Motor neuron (in vitro differentiated cells): ENCODE results near the gene ENHO. TPM values are rescaled to one million over a fixed set of nuclear protein-coding genes. Genes with fewer than 3 reads are reported as not detected.

Source experiments
- ATAC-seq, 8 experiments: fragments of 200-7000 bp; cut with Tn5 transposase; replicated peaks in 6 of 8; 2 replicates each; pipeline ENCODE4 v1.8.0; 2021; ENCODE audit warnings: mild to moderate bottlenecking in 8 of 8, moderate library complexity in 8 of 8
- H3K27ac ChIP-seq, 2 donors: fragments of 250-450 bp; sonication (Bioruptor Pico); 2 replicates each; pipeline ENCODE4 v1.9.0; 2021; ENCODE audit warnings: antibody characterized with exemption in 2 of 2, mild to moderate bottlenecking in 2 of 2, moderate library complexity in 1 of 2
- H3K4me1 ChIP-seq, 2 donors: fragments of 250-450 bp; sonication (Bioruptor Pico); replicated peaks in 1 of 2; 2 replicates each; pipeline ENCODE4 v1.6.1; 2021; ENCODE audit warnings: antibody characterized with exemption in 2 of 2, mild to moderate bottlenecking in 2 of 2, moderate library complexity in 1 of 2
- H3K4me3 ChIP-seq, 5 donors: fragments of 250-450 bp; sonication (Bioruptor Pico); 2 replicates each; pipeline ENCODE4 v1.9.0; 2021; ENCODE audit warnings: antibody characterized with exemption in 5 of 5, mild to moderate bottlenecking in 5 of 5, moderate library complexity in 4 of 5
- WGBS, 10 experiments: fragments of 450-650 bp; shearing (Covaris generic); methylation state at CpG; one replicate each; pipeline ENCODE4 v1.0.0; 2022; 5-methylcytosine and 5-hydroxymethylcytosine counted together
- in situ Hi-C, 9 experiments: fragments of 400-800 bp; cut with MboI; loops; one replicate each; pipeline ENCODE4 v1.15.0; 2021; ENCODE audit warnings: low sequenced_read_pairs in 9 of 9, low pct_unique_long_range_greater_than_20kb in 2 of 9; ENCODE audit not compliant: unreplicated experiment in 9 of 9
- total RNA-seq, 8 experiments: library from RNA; unstranded; fragments of 300-600 nt; gene quantifications; 2 replicates each; pipeline versions ENCODE4 v1.2.3 to v1.2.4, GENCODE V29; 2022

Gene ENHO
- total RNA-seq, 8 experiments from 2014 or later = 3.9 to 25.4 (median 18.8) TPM

GRCh38 chr9:34560599-34561214, 37.9 kb upstream of the ENHO start:
- Histone ChIP-seq H3K27ac (peak overlapping the region; percentile 80 to 82), H3K4me3 (no peak overlapping the region), H3K4me1 (peaks cover 66 to 68% of the 10 kb centered on the region in 2 donors)
- ATAC-seq = peak in 5 of 8 experiments; percentile 1 to 23 (median 14)
- in situ Hi-C loops = no loop called here
- WGBS, 10 experiments = 0 to 100% (median 66%) methylated on average over 1 to 8 of the region's 21 CpGs; no CpG with 5 or more reads in 2 of the 10 experiments

DNA sequence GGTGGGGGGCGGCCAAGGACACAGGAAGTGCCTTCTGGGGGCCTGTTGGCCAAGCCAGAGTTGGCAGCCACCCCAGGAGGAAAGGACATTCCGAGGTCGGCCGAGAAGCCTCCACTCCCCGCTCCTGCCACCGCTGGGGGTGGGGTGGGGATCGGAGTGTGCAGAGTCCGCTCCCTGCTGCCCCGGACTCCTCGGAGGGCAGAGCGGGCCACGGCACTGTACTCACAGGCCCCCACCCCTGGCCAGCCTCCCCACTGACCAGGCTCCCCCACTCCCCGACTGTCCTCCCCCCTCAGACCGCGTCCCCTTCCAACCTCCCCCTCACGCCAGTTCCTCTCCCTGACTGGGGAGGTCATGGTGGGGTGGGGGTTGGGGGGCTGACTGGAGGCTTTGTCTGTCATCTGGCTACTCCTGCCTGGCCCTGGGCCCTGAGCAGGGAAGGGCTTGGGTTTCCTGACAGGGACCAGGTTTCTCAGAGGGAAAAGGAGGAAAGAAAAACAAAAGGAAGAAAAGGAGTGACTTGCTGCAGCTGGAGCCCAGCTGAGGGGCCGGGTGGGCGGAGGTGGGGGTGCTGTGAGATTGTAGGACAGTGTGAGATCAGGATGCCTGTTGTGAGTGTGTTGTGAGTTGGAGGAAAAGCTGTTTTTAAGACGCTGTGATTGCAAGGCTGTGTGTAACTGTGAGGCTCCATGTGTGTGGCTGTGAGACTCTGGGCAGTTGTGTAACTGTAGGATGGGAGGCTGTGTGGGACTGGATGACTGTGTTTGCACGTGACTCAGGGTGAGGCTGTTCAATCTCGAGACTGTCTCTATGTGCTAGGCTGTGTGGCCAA, 37.0 kb upstream of the ENHO start:
- H3K4me3 ChIP-seq = no peak overlapping the region
- ATAC-seq = peak; percentile 58 to 99 (median 72)
- in situ Hi-C loops = no loop called here
- 0 to 40% (median 7%) methylated on average over 1 to 3 of the region's 21 CpGs; no CpG with 5 or more reads in 4 of the 10 experiments for WGBS, 10 experiments
- peaks cover 69 to 73% of the 10 kb centered on the region in 2 donors for H3K4me1 ChIP-seq
- H3K27ac ChIP-seq = peak overlapping the region; percentile 80 to 82

DNA sequence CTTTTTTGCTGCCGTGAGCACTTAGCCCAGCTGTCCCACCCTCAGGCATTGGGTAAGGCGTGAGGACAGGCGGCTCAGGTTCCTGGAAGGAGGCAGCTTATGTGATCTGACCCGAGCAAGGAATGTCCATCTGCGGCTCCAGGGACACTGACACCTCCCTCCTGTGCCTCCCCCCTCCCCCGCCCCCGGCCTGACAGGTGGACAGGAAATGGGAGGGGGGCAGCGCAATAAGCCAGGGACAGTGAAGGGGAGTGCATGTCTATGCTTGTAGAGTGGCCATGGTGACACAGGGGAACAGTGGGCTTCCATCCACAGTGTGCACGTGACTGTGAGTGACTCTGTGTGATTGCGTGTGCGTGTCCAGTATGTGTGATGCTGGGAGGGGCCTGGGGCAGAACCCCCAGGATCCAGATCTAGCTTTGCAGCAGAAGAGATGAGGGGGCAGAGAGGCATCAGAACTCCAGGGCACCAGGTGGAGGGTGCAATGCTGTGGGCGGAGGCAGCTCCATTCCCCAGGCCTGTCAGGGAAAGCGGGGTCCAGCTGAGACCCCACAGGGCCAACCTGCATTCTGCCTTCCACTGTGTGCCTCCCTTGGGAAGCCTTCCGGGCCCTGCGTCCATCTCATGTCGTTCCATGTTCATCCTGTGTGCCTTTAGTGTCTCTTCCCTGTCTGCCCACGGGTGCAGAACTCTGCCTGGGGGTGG, 36.3 kb upstream of the ENHO start:
- peak in 5 of 8 experiments; percentile 35 to 53 (median 52) for ATAC-seq
- Histone ChIP-seq H3K27ac (peak overlapping the region; percentile 80 to 82), H3K4me3 (no peak overlapping the region), H3K4me1 (peaks cover 77 to 80% of the 10 kb centered on the region in 2 donors)
- 50 to 100% (median 70%) methylated on average over 1 to 3 of the region's 17 CpGs; no CpG with 5 or more reads in 5 of the 10 experiments for WGBS, 10 experiments
- in situ Hi-C loops = no loop called here

- peak in 1 of 8 experiments; percentile 10 for ATAC-seq
- peaks cover 79 to 83% of the 10 kb centered on the region in 2 donors for H3K4me1 ChIP-seq
- H3K27ac ChIP-seq = peak overlapping the region; percentile 80 to 82
- WGBS, 10 experiments = 31 to 100% (median 81%) methylated on average over 1 to 6 of the region's 9 CpGs; no CpG with 5 or more reads in 6 of the 10 experiments
- no peak overlapping the region for H3K4me3 ChIP-seq
- in situ Hi-C loops = no loop called here
Measured at GRCh38 chr9:34558364-34558763, 35.6 kb upstream of the ENHO start.

DNA sequence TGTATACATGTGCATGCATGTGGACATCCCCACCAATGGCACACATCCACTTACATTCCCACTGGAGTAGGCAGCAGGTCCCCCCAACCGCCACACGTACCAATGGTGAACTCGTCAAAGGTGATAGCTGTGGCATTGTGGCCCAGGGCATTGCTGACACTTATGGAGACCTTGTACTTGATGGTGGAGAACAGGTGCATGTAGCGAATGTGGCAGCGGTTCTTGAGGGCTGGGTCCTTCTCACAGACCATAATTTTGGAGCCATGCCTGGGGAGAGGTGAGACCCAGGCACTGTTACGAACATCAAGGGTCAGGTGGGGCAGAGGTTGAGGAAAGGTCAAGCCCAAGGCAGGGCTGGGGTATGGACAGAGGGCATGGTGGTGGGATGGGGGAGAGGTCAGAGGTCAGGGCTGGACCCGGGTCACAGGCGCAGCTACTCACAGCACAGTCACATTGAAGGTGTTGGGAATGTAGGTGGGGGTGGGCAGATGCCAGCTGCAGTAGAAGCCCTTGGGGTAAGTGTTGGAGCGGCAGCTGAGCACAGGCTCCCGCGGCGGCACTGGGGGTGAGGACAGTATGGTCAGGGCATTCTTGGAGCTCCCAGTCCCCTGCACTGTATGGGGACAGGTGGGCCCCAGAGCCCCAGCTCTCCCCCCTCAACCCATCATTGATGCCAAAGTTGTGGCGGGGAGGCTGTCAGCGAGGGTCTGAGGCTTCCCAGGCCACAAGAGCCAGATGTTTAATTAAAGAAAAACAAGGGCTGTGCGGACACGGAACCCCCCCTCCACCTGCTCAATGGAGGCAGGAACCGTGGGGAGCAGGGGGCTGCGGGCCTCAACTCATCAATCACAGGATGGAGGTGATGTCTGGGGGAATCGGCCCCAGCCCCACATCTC, 34.9 kb upstream of the ENHO start:
- 40 to 100% (median 80%) methylated on average over 1 to 5 of the region's 19 CpGs; no CpG with 5 or more reads in 3 of the 10 experiments for WGBS, 10 experiments
- in situ Hi-C loops = no loop called here
- peaks cover 79 to 83% of the 10 kb centered on the region in 2 donors for H3K4me1 ChIP-seq
- H3K27ac ChIP-seq = peak overlapping the region; percentile 80 to 82
- no peak for ATAC-seq
- H3K4me3 ChIP-seq = no peak overlapping the region

DNA sequence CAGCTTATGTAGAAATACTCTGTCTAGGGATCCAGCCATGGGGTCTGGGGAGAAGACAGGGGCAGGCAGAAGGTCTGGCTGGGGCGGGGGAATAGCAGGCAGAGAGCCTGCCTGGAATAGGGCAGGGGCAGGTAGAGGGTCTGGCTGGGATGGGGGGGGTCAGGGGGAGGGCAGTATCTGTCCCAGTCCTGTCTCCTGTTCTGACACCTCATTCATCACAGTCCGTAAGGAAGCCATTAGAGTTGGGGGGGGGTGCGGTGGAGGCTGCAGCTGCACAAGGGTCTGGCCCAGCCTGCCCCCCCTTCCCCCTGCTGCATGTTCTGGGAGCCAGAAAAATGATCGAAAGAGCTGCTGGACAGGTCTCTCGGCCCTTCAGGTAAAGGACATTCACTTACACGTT, 34.2 kb upstream of the ENHO start:
- no peak overlapping the region for H3K4me3 ChIP-seq
- in situ Hi-C loops = no loop called here
- H3K27ac ChIP-seq = no peak overlapping the region
- no peak for ATAC-seq
- 40 to 67% methylated on average over 1 to 4 of the region's 6 CpGs; no CpG with 5 or more reads in 8 of the 10 experiments for WGBS, 10 experiments
- peaks cover 79 to 82% of the 10 kb centered on the region in 2 donors for H3K4me1 ChIP-seq

DNA sequence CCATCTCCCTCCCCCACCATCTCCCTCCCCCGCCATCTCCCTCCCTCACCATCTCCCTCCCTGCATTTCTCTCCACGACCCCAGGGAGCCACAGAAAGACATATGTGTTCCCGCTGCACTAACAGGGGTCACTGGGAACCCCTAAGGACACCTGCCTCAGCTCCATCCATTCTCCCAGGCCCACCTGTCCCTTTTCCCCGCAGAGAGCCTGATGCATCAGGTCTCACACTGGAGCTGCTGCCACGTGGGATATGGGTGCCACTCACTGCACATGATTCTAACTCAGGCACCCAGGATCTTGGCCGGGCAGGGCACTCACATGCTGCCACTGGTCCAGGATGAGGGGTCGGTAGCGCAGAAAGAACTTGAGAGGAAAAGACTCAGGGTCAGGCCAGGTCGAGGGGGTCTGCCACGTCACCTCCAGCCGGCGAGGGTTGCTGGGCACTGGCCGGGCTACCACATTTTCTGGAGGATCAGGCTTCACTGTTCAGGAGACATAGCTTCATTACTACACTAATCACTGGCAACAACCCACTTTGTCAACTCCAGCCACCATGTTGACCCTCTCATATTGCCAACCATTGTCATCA, 33.2 kb upstream of the ENHO start:
- in situ Hi-C loops = no loop called here
- no peak for ATAC-seq
- H3K4me3 ChIP-seq = no peak overlapping the region
- WGBS, 10 experiments = 26 to 100% (median 91%) methylated on average over 1 to 8 of the region's 13 CpGs; no CpG with 5 or more reads in 3 of the 10 experiments
- H3K27ac ChIP-seq = no peak overlapping the region
- H3K4me1 ChIP-seq = peaks cover 70 to 72% of the 10 kb centered on the region in 2 donors

GRCh38 chr9:34555500-34555899, 32.7 kb upstream of the ENHO start:
- H3K4me1 ChIP-seq = peaks cover 64 to 67% of the 10 kb centered on the region in 2 donors
- in situ Hi-C loops = no loop called here
- H3K4me3 ChIP-seq = no peak overlapping the region
- peak overlapping the region; percentile 58 to 78 for H3K27ac ChIP-seq
- no peak for ATAC-seq
- 20 to 53% (median 50%) methylated on average over 1 to 2 of the region's 5 CpGs; no CpG with 5 or more reads in 7 of the 10 experiments for WGBS, 10 experiments

GRCh38 chr9:34555002-34555348, 32.2 kb upstream of the ENHO start:
- ATAC-seq = peak in 4 of 8 experiments; percentile 36 to 53 (median 44)
- Histone ChIP-seq H3K4me3 (no peak overlapping the region), H3K27ac (peak overlapping the region; percentile 58 to 78), H3K4me1 (peaks cover 59 to 62% of the 10 kb centered on the region in 2 donors)
- 47 to 50% methylated on average over 2 to 6 of the region's 23 CpGs; no CpG with 5 or more reads in 8 of the 10 experiments for WGBS, 10 experiments
- in situ Hi-C loops = no loop called here

DNA sequence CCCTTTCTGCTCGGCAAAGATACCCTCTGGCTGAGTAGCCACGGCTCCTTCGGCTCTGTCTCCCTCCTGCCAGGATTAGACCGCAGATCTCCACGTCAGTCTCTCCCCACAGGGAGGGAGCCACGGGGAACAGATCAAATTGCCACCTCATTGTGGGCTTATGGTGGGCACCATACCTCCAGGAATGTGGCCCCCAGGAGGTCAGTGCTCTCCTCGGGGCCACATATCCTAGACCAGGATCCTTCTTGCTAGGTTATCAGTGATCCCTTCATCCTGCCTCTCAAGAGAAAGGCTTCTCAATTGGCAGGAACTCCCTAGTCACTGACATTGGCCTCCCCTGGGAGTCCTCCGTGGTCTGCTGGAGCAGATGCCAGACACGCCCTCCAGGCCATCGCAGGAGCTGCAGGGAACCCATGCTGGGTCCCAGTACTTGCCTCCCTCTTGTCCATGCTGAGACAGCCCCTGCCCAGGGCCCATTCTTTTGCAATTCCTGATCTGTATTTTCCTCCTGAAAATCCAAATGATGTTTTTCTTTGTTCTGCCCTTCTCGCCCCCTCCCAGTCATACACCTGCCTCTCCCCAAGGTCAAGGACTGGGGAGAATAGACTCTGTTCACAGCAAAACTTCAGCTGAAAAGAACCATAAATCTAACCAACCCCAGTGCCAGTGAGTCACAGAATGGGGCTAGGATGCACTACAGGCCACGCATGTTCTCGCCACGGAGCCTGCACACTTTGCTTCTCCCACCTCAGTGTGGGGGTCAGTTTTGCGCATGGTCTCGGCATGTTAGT, 31.6 kb upstream of the ENHO start:
- peak overlapping the region; percentile 58 to 78 for H3K27ac ChIP-seq
- no peak overlapping the region for H3K4me3 ChIP-seq
- ATAC-seq = peak in 6 of 8 experiments; percentile 42 to 79 (median 63)
- peaks cover 53 to 56% of the 10 kb centered on the region in 2 donors for H3K4me1 ChIP-seq
- 33 to 100% (median 63%) methylated on average over 1 to 11 of the region's 16 CpGs; no CpG with 5 or more reads in 1 of the 10 experiments for WGBS, 10 experiments
- in situ Hi-C loops = no loop called here

GRCh38 chr9:34553511-34554021, 30.8 kb upstream of the ENHO start:
- Histone ChIP-seq H3K4me3 (no peak overlapping the region), H3K27ac (peak overlapping the region in 1 of 2 donors; percentile 58), H3K4me1 (peaks cover 46 to 48% of the 10 kb centered on the region in 2 donors)
- 60 to 100% (median 80%) methylated on average over 1 of the region's 18 CpGs; no CpG with 5 or more reads in 7 of the 10 experiments for WGBS, 10 experiments
- peak in 1 of 8 experiments; percentile 6 for ATAC-seq
- in situ Hi-C loops = no loop called here
